Loucy (cell line): ENCODE data around the gene KRT79.

Experiments used
- CTCF ChIP-seq: fragments of 200-600 bp; sonication (generic); conservative IDR thresholded peaks from 2 replicates; pipeline ENCODE4 v1.5.1; 2014; ENCODE audit warnings: mild to moderate bottlenecking, antibody characterized with exemption, low read length
- EZH2phosphoT487 ChIP-seq: fragments of 200-600 bp; IDR thresholded peaks from 2 replicates; pipeline ENCODE4 v1.6.1; 2018; ENCODE audit warnings: antibody characterized with exemption, mild to moderate bottlenecking, moderate library complexity, borderline replicate concordance

DNA sequence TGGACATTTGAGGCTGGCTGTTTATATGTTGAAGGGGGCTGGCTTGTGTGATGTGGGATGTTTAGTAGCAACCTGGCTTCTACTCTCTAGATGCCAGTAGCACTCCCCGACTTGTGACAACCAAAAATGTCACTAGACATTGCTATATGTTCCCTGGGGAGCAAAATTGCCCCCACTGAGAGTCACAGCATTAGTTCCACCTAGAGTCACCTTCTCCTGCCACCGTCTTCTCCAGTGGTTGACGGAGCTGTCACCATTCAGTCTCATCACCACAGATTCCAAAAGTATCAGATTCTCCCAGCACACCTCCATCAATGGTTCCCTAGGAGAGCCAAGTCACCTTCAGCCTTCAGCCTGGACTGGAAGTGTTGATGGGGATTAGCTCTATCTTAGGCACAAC lies 49.2 kb downstream of the KRT79 start:
- TF ChIP-seq CTCF, result no peak
- no peak for TF ChIP-seq EZH2phosphoT487
